H1 (cell line): ENCODE data around the gene LHPP. TPM values are rescaled to one million over a fixed set of nuclear protein-coding genes. Genes with fewer than 3 reads are reported as not detected.

ENCODE experiments used
- CTCF ChIA-PET: fragments of 300-600 bp; sonication (Branson Sonifier 250); formaldehyde crosslinking; loops from one replicate; lab custom pipeline; 2021; ENCODE audit not compliant: partially characterized antibody; lab: Charles Lee
- POLR2A ChIA-PET: fragments of 300-600 bp; sonication (Branson Sonifier 250); formaldehyde crosslinking; loops from one replicate; lab custom pipeline; 2021; ENCODE audit warnings: inconsistent platforms; ENCODE audit not compliant: partially characterized antibody; lab: Charles Lee
- DNase-seq, 2 experiments: peaks; one replicate each; pipeline versions ENCODE4 v3.0.0 to v3.0.0-alpha.2; 2010 to 2022; ENCODE audit warnings: low spot score in 2 of 2, low read depth in 1 of 2, mixed read lengths in 1 of 2
- FAIRE-seq: peaks from 2 replicates; lab custom pipeline; 2011; peaks lifted over from hg19 to GRCh38; lab: Jason Lieb, UNC
- H2AFZ ChIP-seq: 2 replicates; pipeline ENCODE4 v1.8.1; 2012; ENCODE audit warnings: low read length, inconsistent platforms
- H2AK5ac ChIP-seq: 2 replicates; pipeline ENCODE4 v1.6.1; 2013; ENCODE audit warnings: low read depth, low read length
- H2BK120ac ChIP-seq: replicated peaks from 2 replicates; pipeline ENCODE3; 2013; ENCODE audit warnings: low read depth, low read length, inconsistent platforms
- H2BK12ac ChIP-seq: 2 replicates; pipeline ENCODE4 v1.6.1; 2013; ENCODE audit warnings: low read depth, low read length
- H2BK15ac ChIP-seq: 2 replicates; pipeline ENCODE4 v1.6.1; 2013; ENCODE audit warnings: low read length
- H2BK20ac ChIP-seq: 2 replicates; pipeline ENCODE4 v1.6.1; 2013; ENCODE audit warnings: low read length
- H2BK5ac ChIP-seq: 2 replicates; pipeline ENCODE4 v1.6.1; 2013; ENCODE audit warnings: low read depth, low read length
- H3K14ac ChIP-seq: 2 replicates; pipeline ENCODE4 v1.6.1; 2013; ENCODE audit warnings: inconsistent platforms; ENCODE audit not compliant: insufficient read length
- H3K18ac ChIP-seq: 2 replicates; pipeline ENCODE4 v1.6.1; 2013; ENCODE audit warnings: low read length; ENCODE audit errors: extremely low read depth
- H3K23ac ChIP-seq: 2 replicates; pipeline ENCODE4 v1.6.1; 2013; ENCODE audit warnings: inconsistent platforms; ENCODE audit not compliant: insufficient read length
- H3K23me2 ChIP-seq: 2 replicates; pipeline ENCODE4 v1.6.1; 2013; ENCODE audit warnings: low read depth, low read length
- H3K27ac ChIP-seq: 2 replicates; pipeline ENCODE4 v1.6.1; 2011; ENCODE audit warnings: low read depth, low read length, inconsistent platforms
- H3K27me3 ChIP-seq, 4 experiments: replicated peaks in 1 of 4; 1 replicate in 1 of 4; 2 replicates in 3 of 4; pipeline versions ENCODE4 v1.6.1 to v1.8.1; 2011 to 2013; ENCODE audit warnings: low read length in 3 of 4, mild to moderate bottlenecking in 3 of 4, inconsistent platforms in 2 of 4, mixed read lengths in 2 of 4, moderate library complexity in 1 of 4; ENCODE audit not compliant: control insufficient read depth in 3 of 4, insufficient read depth in 3 of 4; ENCODE audit errors: extremely low read depth in 1 of 4
- H3K36me3 ChIP-seq, 4 experiments: 2 replicates each; pipeline versions ENCODE4 v1.6.1 to v1.8.1; 2011 to 2013; ENCODE audit warnings: mild to moderate bottlenecking in 4 of 4, low read length in 3 of 4, moderate library complexity in 2 of 4, control low read depth in 1 of 4, inconsistent platforms in 1 of 4; ENCODE audit not compliant: insufficient read depth in 4 of 4, control insufficient read depth in 2 of 4
- H3K4ac ChIP-seq: replicated peaks from 2 replicates; pipeline ENCODE3; 2013; ENCODE audit warnings: low read length, low read depth, mixed read lengths, inconsistent platforms; ENCODE audit not compliant: insufficient read length
- H3K4me1 ChIP-seq, 4 experiments: replicated peaks in 1 of 4; 1 replicate in 1 of 4; 2 replicates in 3 of 4; pipeline versions ENCODE4 v1.6.1 to v1.8.1; 2011 to 2013; ENCODE audit warnings: low read length in 3 of 4, inconsistent platforms in 2 of 4, mixed read lengths in 1 of 4; ENCODE audit not compliant: insufficient read depth in 4 of 4, control insufficient read depth in 3 of 4
- H3K4me2 ChIP-seq, 2 experiments: 2 replicates each; pipeline versions ENCODE4 v1.6.1 to v1.8.1; 2011 to 2013; ENCODE audit warnings: low read depth in 2 of 2, low read length in 2 of 2, control low read depth in 1 of 2, inconsistent platforms in 1 of 2, mild to moderate bottlenecking in 1 of 2; ENCODE audit not compliant: insufficient read depth in 1 of 2
- H3K4me3 ChIP-seq, 4 experiments: fragments of 200-600, 300-600 bp in 1 of 4; sonication (generic), shearing (Covaris generic), sonication (Bioruptor Twin) in 1 of 4; 2 replicates each; pipeline versions ENCODE4 v1.5.1 to v1.8.1; 2011 to 2016; ENCODE audit warnings: low read length in 4 of 4, low read depth in 3 of 4, control low read depth in 2 of 4, inconsistent platforms in 2 of 4, mild to moderate bottlenecking in 2 of 4, mixed read lengths in 1 of 4, moderate library complexity in 1 of 4; ENCODE audit not compliant: insufficient read depth in 2 of 4; ENCODE audit errors: extremely low read depth in 1 of 4
- H3K56ac ChIP-seq: replicated peaks from 2 replicates; pipeline ENCODE3; 2013; ENCODE audit warnings: low read depth, mild to moderate bottlenecking, mixed read lengths, low read length, inconsistent platforms; ENCODE audit not compliant: insufficient read length
- H3K79me1 ChIP-seq: 2 replicates; pipeline ENCODE4 v1.6.1; 2013; ENCODE audit warnings: low read depth, low read length, control low read depth
- H3K79me2 ChIP-seq, 2 experiments: 2 replicates each; pipeline versions ENCODE4 v1.6.1 to v1.8.1; 2012 to 2013; ENCODE audit warnings: low read length in 2 of 2, mild to moderate bottlenecking in 2 of 2, inconsistent platforms in 1 of 2; ENCODE audit not compliant: insufficient read depth in 2 of 2, control insufficient read depth in 1 of 2
- H3K9ac ChIP-seq, 4 experiments: replicated peaks in 1 of 4; 1 replicate in 1 of 4; 2 replicates in 3 of 4; pipeline versions ENCODE4 v1.6.1 to v1.8.1; 2011 to 2013; ENCODE audit warnings: low read depth in 3 of 4, low read length in 3 of 4, control low read depth in 2 of 4, mild to moderate bottlenecking in 2 of 4, moderate library complexity in 2 of 4, inconsistent platforms in 1 of 4; ENCODE audit errors: extremely low read depth in 1 of 4
- H3K9me3 ChIP-seq, 2 experiments: 2 replicates each; pipeline versions ENCODE4 v1.6.1 to v1.8.1; 2012 to 2013; ENCODE audit warnings: mild to moderate bottlenecking in 2 of 2, moderate library complexity in 2 of 2, control low read depth in 1 of 2, inconsistent platforms in 1 of 2, low read depth in 1 of 2, low read length in 1 of 2, mixed read lengths in 1 of 2; ENCODE audit not compliant: insufficient read depth in 2 of 2
- H4K20me1 ChIP-seq, 2 experiments: replicated peaks in 1 of 2; 2 replicates each; pipeline versions ENCODE3 to v1.8.1; 2011 to 2013; ENCODE audit warnings: inconsistent platforms in 2 of 2, low read length in 2 of 2, mild to moderate bottlenecking in 1 of 2; ENCODE audit not compliant: insufficient read depth in 2 of 2, control insufficient read depth in 1 of 2
- H4K5ac ChIP-seq: 2 replicates; pipeline ENCODE4 v1.6.1; 2013; ENCODE audit warnings: low read length, low read depth, mixed read lengths, inconsistent platforms; ENCODE audit not compliant: insufficient read length
- H4K8ac ChIP-seq: 2 replicates; pipeline ENCODE4 v1.8.0; 2013; ENCODE audit warnings: mild to moderate bottlenecking, moderate library complexity, low read length, inconsistent platforms; ENCODE audit not compliant: insufficient read depth; ENCODE audit errors: extremely low read depth
- H4K91ac ChIP-seq: replicated peaks from 2 replicates; pipeline ENCODE3; 2013; ENCODE audit warnings: low read length, mixed read lengths, inconsistent platforms; ENCODE audit not compliant: insufficient read length
- KDM1A ChIP-seq: fragments of 200-600, 300-600 bp; sonication (generic); IDR thresholded peaks from 2 replicates; pipeline ENCODE4 v1.7.1; 2016; ENCODE audit warnings: mild to moderate bottlenecking, low read length, borderline replicate concordance
- SIRT6 ChIP-seq: IDR thresholded peaks from one replicate; pipeline ENCODE4 v1.7.1; 2012; ENCODE audit warnings: low read length, inconsistent platforms
- SP2 ChIP-seq: IDR thresholded peaks from 2 replicates; pipeline ENCODE4 v1.6.1; 2012; ENCODE audit warnings: mild to moderate bottlenecking, low read length, inconsistent platforms
- WGBS, 2 experiments: shearing (Covaris generic) in 1 of 2; methylation state at CpG; one replicate each; pipeline versions ENCODE4 v1.1.6 to v1.1.7; 2013 to 2015; ENCODE audit warnings: low lambda C conversion rate in 2 of 2, mixed read lengths in 2 of 2, inconsistent platforms in 1 of 2, low coverage in 1 of 2, missing lambda C conversion rate in 1 of 2; ENCODE audit not compliant: insufficient replicate concordance in 2 of 2, insufficient coverage in 1 of 2, insufficient read length in 1 of 2; ENCODE audit errors: extremely low coverage in 1 of 2, missing lambda C conversion rate in 1 of 2; 5-methylcytosine and 5-hydroxymethylcytosine counted together
- polyA plus RNA-seq, 7 experiments: library from polyadenylated mRNA; depleted of rRNA in 3 of 7; stranded (reverse) in 5 of 7; unstranded in 2 of 7; fragments of >200 nt in 5 of 7; fragments of 200-250 nt in 2 of 7; gene quantifications; 1 replicate in 5 of 7; 2 replicates in 1 of 7; 4 replicates in 1 of 7; pipeline versions ENCODE4 v1.2.1 to v1.2.3, GENCODE V29; 2011 to 2013; ENCODE audit warnings: missing spikeins in 2 of 7, mixed read lengths in 2 of 7
- total RNA-seq: library from RNA; stranded (reverse); fragmentation: NEBNext Ultra II Directional; extraction: Animal tissue kit (Norgen Biotek cat#: 25700); gene quantifications from 2 replicates; pipeline ENCODE4 v1.2.1, GENCODE V29; 2021
- TF ChIP-seq, protein P1 (sequence below): IDR thresholded peaks from 2 replicates; pipeline ENCODE4 v1.6.1; 2012; ENCODE audit warnings: inconsistent platforms

LHPP gene
- total and polyA plus RNA-seq, 2 of the 8 experiments (the other 6 are each of a cell fraction or from before 2014, with no cell fraction given): 26.0 to 45.0 TPM

DNA sequence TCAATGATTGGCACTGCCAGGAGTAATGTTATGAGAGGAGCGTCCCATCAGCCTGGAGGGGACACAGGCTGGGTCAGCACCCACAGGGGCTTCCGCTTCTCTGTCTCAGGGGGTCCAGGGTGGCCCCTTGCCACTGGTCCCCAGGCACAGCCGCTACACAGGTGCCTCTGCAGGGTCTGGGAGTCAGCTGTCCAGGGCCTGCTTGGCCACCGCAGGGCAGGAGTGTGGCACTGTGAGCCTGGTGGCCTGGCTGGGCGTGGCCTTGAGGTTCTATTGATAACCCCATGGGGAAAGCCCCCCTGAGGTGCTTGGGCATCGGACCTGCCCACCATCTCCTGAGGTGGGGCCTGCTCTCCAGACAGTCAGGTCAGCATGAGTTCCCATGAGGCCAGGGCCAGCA, 136.6 kb downstream of the LHPP start:
- no peak overlapping the region for H3K56ac ChIP-seq
- no peak overlapping the region for H2AFZ ChIP-seq
- peaks cover 5% of the 10 kb centered on the region for H3K23me2 ChIP-seq
- no peak for DNase-seq
- H2BK12ac ChIP-seq: no peak overlapping the region
- H2BK20ac ChIP-seq: no peak overlapping the region
- H3K36me3 ChIP-seq: no peaks in the 10 kb centered on the region
- no peaks in the 10 kb centered on the region; a peak in 2 of 7 replicates for H3K27me3 ChIP-seq
- H4K5ac ChIP-seq: no peak overlapping the region
- H3K18ac ChIP-seq: no peak overlapping the region
- no peak for FAIRE-seq
- H3K9me3 ChIP-seq: no peaks in the 10 kb centered on the region
- no peak overlapping the region for H2BK120ac ChIP-seq
- CTCF ChIA-PET: no interaction called here
- no peaks in the 10 kb centered on the region for H3K4me1 ChIP-seq
- no peak overlapping the region for H3K27ac ChIP-seq
- no peak overlapping the region for H3K23ac ChIP-seq
- peak overlapping the region; percentile 68; the same call in 1 of the 2 replicates for H4K8ac ChIP-seq
- POLR2A ChIA-PET: no interaction called here
- no peak overlapping the region for H2BK15ac ChIP-seq
- H3K4me2 ChIP-seq: no peak overlapping the region
- H2BK5ac ChIP-seq: no peak overlapping the region
- H3K14ac ChIP-seq: no peak overlapping the region
- TF ChIP-seq SP2: no peak
- TF ChIP-seq SIRT6: no peak
- TF ChIP-seq KDM1A: no peak
- TF ChIP-seq, protein P1, sequence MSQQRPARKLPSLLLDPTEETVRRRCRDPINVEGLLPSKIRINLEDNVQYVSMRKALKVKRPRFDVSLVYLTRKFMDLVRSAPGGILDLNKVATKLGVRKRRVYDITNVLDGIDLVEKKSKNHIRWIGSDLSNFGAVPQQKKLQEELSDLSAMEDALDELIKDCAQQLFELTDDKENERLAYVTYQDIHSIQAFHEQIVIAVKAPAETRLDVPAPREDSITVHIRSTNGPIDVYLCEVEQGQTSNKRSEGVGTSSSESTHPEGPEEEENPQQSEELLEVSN: no peak
- TF ChIP-seq, all 59 proteins: peak for 0
- no peaks in the 10 kb centered on the region for H3K79me2 ChIP-seq
- no peak overlapping the region for H3K4me3 ChIP-seq
- H3K79me1 ChIP-seq: 0 out of 2 replicates have a peak, but pooled peaks cover 2% of the 10 kb centered on the region
- WGBS, 2 experiments: 87% methylated on average over 6 of the region's 6 CpGs; no CpG with 5 or more reads in 1 of the 2 experiments
- H3K4ac ChIP-seq: no peak overlapping the region
- H4K91ac ChIP-seq: no peak overlapping the region
- peaks cover 2 to 8% of the 10 kb centered on the region in 2 experiments for H4K20me1 ChIP-seq
- no peak overlapping the region for H2AK5ac ChIP-seq
- no peak overlapping the region for H3K9ac ChIP-seq
